Measurements from ENCODE around the gene SNX17.

- no peak for TF ChIP-seq CTCF (IDR thresholded peaks at IDR 0.05 in 4 of 5, conservative IDR thresholded peaks at IDR 0.05 in 1 of 5)
- no peak for TF ChIP-seq POLR2A (IDR thresholded peaks at IDR 0.05)
Measured at GRCh38 chr2:27322301-27322765, 48.1 kb upstream of the SNX17 start.

All from gastrocnemius medialis (tissue), 4 donors.